Osteoblast (primary cell): Measurements from ENCODE around the gene NCMAP. TPM values are rescaled to one million over a fixed set of nuclear protein-coding genes. Genes with fewer than 3 reads are reported as not detected.

Source experiments
- DNase-seq: peaks from one replicate; pipeline ENCODE4 v3.0.0; 2011; ENCODE audit warnings: low spot score, mixed read lengths; ENCODE audit not compliant: insufficient read length; ENCODE audit errors: missing footprints
- H2AFZ ChIP-seq: 2 replicates; pipeline ENCODE4 v1.6.0; 2011; ENCODE audit warnings: mild to moderate bottlenecking, low read length
- H3K27ac ChIP-seq: 2 replicates; pipeline ENCODE4 v1.5.1; 2011; ENCODE audit warnings: mild to moderate bottlenecking, low read depth, low read length, moderate library complexity
- H3K27me3 ChIP-seq: 2 replicates; pipeline ENCODE4 v1.6.0; 2012; ENCODE audit warnings: mild to moderate bottlenecking, control low read depth, inconsistent platforms, low read length, moderate library complexity; ENCODE audit not compliant: insufficient read depth
- H3K36me3 ChIP-seq: 2 replicates; pipeline ENCODE4 v1.5.1; 2011; ENCODE audit warnings: mild to moderate bottlenecking, low read length, control low read depth, moderate library complexity; ENCODE audit not compliant: insufficient read depth
- H3K4me1 ChIP-seq: 2 replicates; pipeline ENCODE4 v1.5.1; 2011; ENCODE audit warnings: mild to moderate bottlenecking, low read length, control low read depth, moderate library complexity; ENCODE audit not compliant: insufficient read depth
- H3K4me2 ChIP-seq: 2 replicates; pipeline ENCODE4 v1.6.0; 2011; ENCODE audit warnings: mild to moderate bottlenecking, low read length; ENCODE audit not compliant: insufficient read depth
- H3K4me3 ChIP-seq: fragments of 200-600 bp; sonication (generic); 3 replicates; pipeline ENCODE4 v1.5.1; 2012; ENCODE audit warnings: mild to moderate bottlenecking, low read length, inconsistent platforms; ENCODE audit not compliant: insufficient read depth
- H3K79me2 ChIP-seq: 2 replicates; pipeline ENCODE4 v1.6.0; 2012; ENCODE audit warnings: mild to moderate bottlenecking, low read length, control low read depth, inconsistent platforms; ENCODE audit not compliant: insufficient read depth
- H3K9me3 ChIP-seq: 2 replicates; pipeline ENCODE4 v1.5.1; 2011; ENCODE audit warnings: low read depth, low read length, control low read depth
- H4K20me1 ChIP-seq: 2 replicates; pipeline ENCODE4 v1.6.0; 2012; ENCODE audit warnings: mild to moderate bottlenecking, low read length, control low read depth; ENCODE audit not compliant: insufficient read depth
- total RNA-seq: library from RNA; depleted of rRNA; stranded (reverse); fragments of >200 nt; gene quantifications from 2 replicates; pipeline ENCODE4 v1.2.3, GENCODE V29; 2012
- TF ChIP-seq, protein P1 (sequence below): IDR thresholded peaks from 2 replicates; pipeline ENCODE4 v1.5.1; 2011; ENCODE audit warnings: mild to moderate bottlenecking, low read depth, low read length, moderate library complexity; ENCODE audit errors: extremely low read depth

Gene NCMAP
- total RNA-seq, 1 donor = not detected

DNA sequence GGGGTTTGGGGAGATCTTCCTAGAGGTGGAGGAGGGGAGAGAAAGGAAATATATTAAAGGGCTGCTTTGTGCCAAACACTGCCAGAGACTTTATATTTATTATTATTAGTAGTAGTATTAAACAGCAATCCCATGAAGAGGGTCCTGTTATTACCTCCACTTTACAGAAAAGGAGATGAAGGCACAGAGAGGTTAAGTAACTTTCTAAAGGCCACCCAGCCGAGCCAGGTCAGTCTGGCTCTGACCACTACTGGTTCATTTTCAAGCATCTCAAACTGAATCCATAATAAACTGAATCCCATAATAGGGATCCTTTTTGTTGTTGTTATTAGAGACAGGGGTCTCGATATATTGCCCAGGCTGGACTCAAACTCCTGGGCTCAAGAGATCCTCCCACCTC, 12.6 kb downstream of the NCMAP start:
- TF ChIP-seq, protein P1, sequence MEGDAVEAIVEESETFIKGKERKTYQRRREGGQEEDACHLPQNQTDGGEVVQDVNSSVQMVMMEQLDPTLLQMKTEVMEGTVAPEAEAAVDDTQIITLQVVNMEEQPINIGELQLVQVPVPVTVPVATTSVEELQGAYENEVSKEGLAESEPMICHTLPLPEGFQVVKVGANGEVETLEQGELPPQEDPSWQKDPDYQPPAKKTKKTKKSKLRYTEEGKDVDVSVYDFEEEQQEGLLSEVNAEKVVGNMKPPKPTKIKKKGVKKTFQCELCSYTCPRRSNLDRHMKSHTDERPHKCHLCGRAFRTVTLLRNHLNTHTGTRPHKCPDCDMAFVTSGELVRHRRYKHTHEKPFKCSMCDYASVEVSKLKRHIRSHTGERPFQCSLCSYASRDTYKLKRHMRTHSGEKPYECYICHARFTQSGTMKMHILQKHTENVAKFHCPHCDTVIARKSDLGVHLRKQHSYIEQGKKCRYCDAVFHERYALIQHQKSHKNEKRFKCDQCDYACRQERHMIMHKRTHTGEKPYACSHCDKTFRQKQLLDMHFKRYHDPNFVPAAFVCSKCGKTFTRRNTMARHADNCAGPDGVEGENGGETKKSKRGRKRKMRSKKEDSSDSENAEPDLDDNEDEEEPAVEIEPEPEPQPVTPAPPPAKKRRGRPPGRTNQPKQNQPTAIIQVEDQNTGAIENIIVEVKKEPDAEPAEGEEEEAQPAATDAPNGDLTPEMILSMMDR = no peak
- no peak for DNase-seq
- Histone ChIP-seq H3K27me3 (no peaks in the 10 kb centered on the region), H3K27ac (no peak overlapping the region), H3K4me3 (no peak overlapping the region), H3K4me1 (no peaks in the 10 kb centered on the region), H2AFZ (no peak overlapping the region), H4K20me1 (no peaks in the 10 kb centered on the region), H3K9me3 (no peaks in the 10 kb centered on the region), H3K4me2 (no peak overlapping the region), H3K79me2 (no peaks in the 10 kb centered on the region), H3K36me3 (no peaks in the 10 kb centered on the region)

- TF ChIP-seq, protein P1 = no peak
- no peak overlapping the region for H3K4me2 ChIP-seq
- no peak for DNase-seq
- H3K4me3 ChIP-seq = no peak overlapping the region
- no peaks in the 10 kb centered on the region for H3K4me1 ChIP-seq
- no peak overlapping the region for H2AFZ ChIP-seq
- H4K20me1 ChIP-seq = no peaks in the 10 kb centered on the region
- no peaks in the 10 kb centered on the region for H3K79me2 ChIP-seq
- no peaks in the 10 kb centered on the region for H3K27me3 ChIP-seq
- H3K36me3 ChIP-seq = no peaks in the 10 kb centered on the region
- no peak overlapping the region for H3K27ac ChIP-seq
- no peaks in the 10 kb centered on the region for H3K9me3 ChIP-seq
Observed at GRCh38 chr1:24570265-24571125, 14.6 kb downstream of the NCMAP start.

- TF ChIP-seq, protein P1 = no peak
- Histone ChIP-seq H2AFZ (no peak overlapping the region), H4K20me1 (no peaks in the 10 kb centered on the region), H3K27ac (no peak overlapping the region), H3K79me2 (no peaks in the 10 kb centered on the region), H3K4me1 (no peaks in the 10 kb centered on the region), H3K9me3 (no peaks in the 10 kb centered on the region), H3K36me3 (no peaks in the 10 kb centered on the region), H3K4me2 (no peak overlapping the region), H3K27me3 (no peaks in the 10 kb centered on the region), H3K4me3 (no peak overlapping the region)
- no peak for DNase-seq
Observed at GRCh38 chr1:24572301-24572700, 16.4 kb downstream of the NCMAP start.

- no peaks in the 10 kb centered on the region for H3K79me2 ChIP-seq
- peaks cover 3% of the 10 kb centered on the region for H3K27me3 ChIP-seq
- TF ChIP-seq, protein P1 = no peak
- H3K9me3 ChIP-seq = no peaks in the 10 kb centered on the region
- no peak overlapping the region for H3K4me2 ChIP-seq
- H3K27ac ChIP-seq = no peak overlapping the region
- no peaks in the 10 kb centered on the region for H3K4me1 ChIP-seq
- H4K20me1 ChIP-seq = no peaks in the 10 kb centered on the region
- H3K4me3 ChIP-seq = no peak overlapping the region
- no peak for DNase-seq
- H2AFZ ChIP-seq = no peak overlapping the region
- no peaks in the 10 kb centered on the region for H3K36me3 ChIP-seq
Observed at GRCh38 chr1:24575905-24576587, 20.2 kb downstream of the NCMAP start.
